Ishikawa (cell line): ENCODE measurements around the gene CCND3.

Source experiments
- EP300 ChIP-seq: IDR thresholded peaks from 2 replicates; pipeline ENCODE4 v1.6.1; 2012; ENCODE audit warnings: borderline replicate concordance
- FOXM1 ChIP-seq: IDR thresholded peaks from 2 replicates; pipeline ENCODE4 v1.6.1; 2012; ENCODE audit warnings: low read depth, borderline replicate concordance
- TAF1 ChIP-seq: IDR thresholded peaks from 2 replicates; pipeline ENCODE4 v1.6.1; 2012; ENCODE audit warnings: low read depth, mild to moderate bottlenecking
- TEAD4 ChIP-seq: IDR thresholded peaks from 2 replicates; pipeline ENCODE4 v1.6.1; 2012
- TF ChIP-seq, protein P1 (sequence below): IDR thresholded peaks from 2 replicates; pipeline ENCODE4 v1.6.1; 2012
- TF ChIP-seq, protein P2 (sequence below): IDR thresholded peaks from 2 replicates; pipeline ENCODE4 v1.6.1; 2012
- TF ChIP-seq, protein P3 (sequence below): IDR thresholded peaks from 2 replicates; pipeline ENCODE4 v1.6.1; 2012; ENCODE audit warnings: low read depth, mild to moderate bottlenecking

- no peak for TF ChIP-seq EP300
- TF ChIP-seq, protein P1, sequence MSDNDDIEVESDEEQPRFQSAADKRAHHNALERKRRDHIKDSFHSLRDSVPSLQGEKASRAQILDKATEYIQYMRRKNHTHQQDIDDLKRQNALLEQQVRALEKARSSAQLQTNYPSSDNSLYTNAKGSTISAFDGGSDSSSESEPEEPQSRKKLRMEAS: no peak
- TF ChIP-seq FOXM1: no peak
- TF ChIP-seq, protein P2, sequence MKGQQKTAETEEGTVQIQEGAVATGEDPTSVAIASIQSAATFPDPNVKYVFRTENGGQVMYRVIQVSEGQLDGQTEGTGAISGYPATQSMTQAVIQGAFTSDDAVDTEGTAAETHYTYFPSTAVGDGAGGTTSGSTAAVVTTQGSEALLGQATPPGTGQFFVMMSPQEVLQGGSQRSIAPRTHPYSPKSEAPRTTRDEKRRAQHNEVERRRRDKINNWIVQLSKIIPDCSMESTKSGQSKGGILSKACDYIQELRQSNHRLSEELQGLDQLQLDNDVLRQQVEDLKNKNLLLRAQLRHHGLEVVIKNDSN: no peak
- TF ChIP-seq TEAD4: no peak
- TF ChIP-seq TAF1: no peak
- TF ChIP-seq, protein P3, sequence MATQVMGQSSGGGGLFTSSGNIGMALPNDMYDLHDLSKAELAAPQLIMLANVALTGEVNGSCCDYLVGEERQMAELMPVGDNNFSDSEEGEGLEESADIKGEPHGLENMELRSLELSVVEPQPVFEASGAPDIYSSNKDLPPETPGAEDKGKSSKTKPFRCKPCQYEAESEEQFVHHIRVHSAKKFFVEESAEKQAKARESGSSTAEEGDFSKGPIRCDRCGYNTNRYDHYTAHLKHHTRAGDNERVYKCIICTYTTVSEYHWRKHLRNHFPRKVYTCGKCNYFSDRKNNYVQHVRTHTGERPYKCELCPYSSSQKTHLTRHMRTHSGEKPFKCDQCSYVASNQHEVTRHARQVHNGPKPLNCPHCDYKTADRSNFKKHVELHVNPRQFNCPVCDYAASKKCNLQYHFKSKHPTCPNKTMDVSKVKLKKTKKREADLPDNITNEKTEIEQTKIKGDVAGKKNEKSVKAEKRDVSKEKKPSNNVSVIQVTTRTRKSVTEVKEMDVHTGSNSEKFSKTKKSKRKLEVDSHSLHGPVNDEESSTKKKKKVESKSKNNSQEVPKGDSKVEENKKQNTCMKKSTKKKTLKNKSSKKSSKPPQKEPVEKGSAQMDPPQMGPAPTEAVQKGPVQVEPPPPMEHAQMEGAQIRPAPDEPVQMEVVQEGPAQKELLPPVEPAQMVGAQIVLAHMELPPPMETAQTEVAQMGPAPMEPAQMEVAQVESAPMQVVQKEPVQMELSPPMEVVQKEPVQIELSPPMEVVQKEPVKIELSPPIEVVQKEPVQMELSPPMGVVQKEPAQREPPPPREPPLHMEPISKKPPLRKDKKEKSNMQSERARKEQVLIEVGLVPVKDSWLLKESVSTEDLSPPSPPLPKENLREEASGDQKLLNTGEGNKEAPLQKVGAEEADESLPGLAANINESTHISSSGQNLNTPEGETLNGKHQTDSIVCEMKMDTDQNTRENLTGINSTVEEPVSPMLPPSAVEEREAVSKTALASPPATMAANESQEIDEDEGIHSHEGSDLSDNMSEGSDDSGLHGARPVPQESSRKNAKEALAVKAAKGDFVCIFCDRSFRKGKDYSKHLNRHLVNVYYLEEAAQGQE: no peak
Measured at GRCh38 chr6:41960028-41960427, 18.4 kb upstream of the CCND3 start.
